Nephron progenitor cell (in vitro differentiated cells): ENCODE results near the gene KIRREL1.

ENCODE experiments used
- DNase-seq: peaks from one replicate; pipeline ENCODE4 v3.0.0; 2021
- H3K27ac Mint-ChIP-seq: 2 replicates; pipeline ENCODE4 v1.8.0; 2021; ENCODE audit warnings: mild to moderate bottlenecking, moderate library complexity, mixed read lengths
- H3K27me3 Mint-ChIP-seq: 2 replicates; pipeline ENCODE4 v1.8.0; 2021; ENCODE audit warnings: mild to moderate bottlenecking, low read depth, mixed read lengths; ENCODE audit not compliant: poor library complexity
- H3K36me3 Mint-ChIP-seq: 2 replicates; pipeline ENCODE4 v1.8.0; 2021; ENCODE audit warnings: low read depth, mixed read lengths
- H3K4me1 Mint-ChIP-seq: 2 replicates; pipeline ENCODE4 v1.8.0; 2021; ENCODE audit warnings: mixed read lengths
- H3K4me3 Mint-ChIP-seq: 2 replicates; pipeline ENCODE4 v1.8.0; 2021; ENCODE audit warnings: mild to moderate bottlenecking, moderate library complexity, mixed read lengths
- H3K9me3 Mint-ChIP-seq: 2 replicates; pipeline ENCODE4 v1.8.0; 2021; ENCODE audit warnings: mild to moderate bottlenecking, moderate library complexity, mixed read lengths
- CTCF ChIP-seq: fragments of 200-600 bp; sonication (generic); IDR thresholded peaks from 2 replicates; pipeline ENCODE4 v1.5.0; 2021; ENCODE audit warnings: antibody characterized with exemption

KIRREL1 gene

GRCh38 chr1:158007667-158008386, 14.4 kb downstream of the KIRREL1 start:
- Mint-ChIP-seq H3K27me3 (peaks cover 3% of the 10 kb centered on the region), H3K4me3 (peak overlapping the region; percentile 72), H3K9me3 (no peaks in the 10 kb centered on the region), H3K36me3 (peaks cover 15% of the 10 kb centered on the region), H3K27ac (peak overlapping the region; percentile 88), H3K4me1 (peaks cover 96% of the 10 kb centered on the region)
- TF ChIP-seq CTCF, result no peak
- peak; percentile 45 for DNase-seq

GRCh38 chr1:158008630-158009029, 15.2 kb downstream of the KIRREL1 start:
- Mint-ChIP-seq H3K4me1 (peaks cover 96% of the 10 kb centered on the region), H3K4me3 (peak overlapping the region; percentile 66), H3K27ac (peak overlapping the region; percentile 78), H3K36me3 (peaks cover 15% of the 10 kb centered on the region), H3K9me3 (no peaks in the 10 kb centered on the region), H3K27me3 (peaks cover 3% of the 10 kb centered on the region)
- DNase-seq, result no peak
- TF ChIP-seq CTCF, result no peak

GRCh38 chr1:158011714-158012113, 18.3 kb downstream of the KIRREL1 start:
- Mint-ChIP-seq H3K4me1 (peaks cover 99% of the 10 kb centered on the region), H3K27ac (peak overlapping the region; percentile 99), H3K9me3 (no peaks in the 10 kb centered on the region), H3K4me3 (no peak overlapping the region), H3K27me3 (peaks cover 3% of the 10 kb centered on the region), H3K36me3 (no peaks in the 10 kb centered on the region)
- no peak for TF ChIP-seq CTCF
- no peak for DNase-seq

GRCh38 chr1:158013840-158014730, 20.6 kb downstream of the KIRREL1 start:
- H3K36me3 Mint-ChIP-seq, result no peaks in the 10 kb centered on the region
- H3K4me1 Mint-ChIP-seq, result peaks cover 99% of the 10 kb centered on the region
- no peak for DNase-seq
- no peak for TF ChIP-seq CTCF
- H3K9me3 Mint-ChIP-seq, result no peaks in the 10 kb centered on the region
- H3K4me3 Mint-ChIP-seq, result peak overlapping the region; percentile 16
- H3K27me3 Mint-ChIP-seq, result no peaks in the 10 kb centered on the region
- H3K27ac Mint-ChIP-seq, result peak overlapping the region; percentile 89

GRCh38 chr1:158014731-158015320, 21.4 kb downstream of the KIRREL1 start:
- Mint-ChIP-seq H3K4me1 (peaks cover 99% of the 10 kb centered on the region), H3K36me3 (no peaks in the 10 kb centered on the region), H3K27me3 (no peaks in the 10 kb centered on the region), H3K9me3 (no peaks in the 10 kb centered on the region), H3K4me3 (no peak overlapping the region), H3K27ac (peak overlapping the region; percentile 90)
- no peak for DNase-seq
- no peak for TF ChIP-seq CTCF
